IPS-20b (cell line): ENCODE measurements around the gene ACTR3.

Experiments
- H3K27ac ChIP-seq: one replicate; pipeline ENCODE4 v1.5.1; 2013; ENCODE audit warnings: low read length
- H3K27me3 ChIP-seq: 2 replicates; pipeline ENCODE4 v1.6.1; 2013; ENCODE audit warnings: mild to moderate bottlenecking, low read length, inconsistent platforms; ENCODE audit not compliant: insufficient read depth
- H3K36me3 ChIP-seq: 2 replicates; pipeline ENCODE4 v1.6.1; 2013; ENCODE audit warnings: low read depth, mild to moderate bottlenecking, inconsistent platforms, low read length, moderate library complexity; ENCODE audit not compliant: insufficient read depth
- H3K4me1 ChIP-seq: 2 replicates; pipeline ENCODE4 v1.6.1; 2013; ENCODE audit warnings: mild to moderate bottlenecking, control low read depth, inconsistent platforms, low read length, moderate library complexity; ENCODE audit not compliant: insufficient read depth
- H3K4me3 ChIP-seq: 2 replicates; pipeline ENCODE4 v1.5.1; 2013; ENCODE audit warnings: mild to moderate bottlenecking, low read length, inconsistent platforms
- H3K9ac ChIP-seq: 2 replicates; pipeline ENCODE4 v1.6.1; 2013; ENCODE audit warnings: low read depth, mild to moderate bottlenecking, inconsistent platforms, low read length, moderate library complexity
- H3K9me3 ChIP-seq: 2 replicates; pipeline ENCODE4 v1.6.1; 2013; ENCODE audit warnings: mild to moderate bottlenecking, low read depth, low read length, inconsistent platforms; ENCODE audit not compliant: insufficient read depth

ACTR3 gene

GRCh38 chr2:113854208-113854607 lies 35.7 kb upstream of the ACTR3 start:
- Histone ChIP-seq H3K27ac (no peak overlapping the region), H3K4me3 (no peak overlapping the region), H3K27me3 (no peaks in the 10 kb centered on the region)

GRCh38 chr2:113854970-113855740 lies 34.7 kb upstream of the ACTR3 start:
- Histone ChIP-seq H3K9ac (no peak overlapping the region), H3K9me3 (no peaks in the 10 kb centered on the region), H3K4me3 (no peak overlapping the region), H3K27me3 (no peaks in the 10 kb centered on the region), H3K36me3 (no peaks in the 10 kb centered on the region), H3K4me1 (no peaks in the 10 kb centered on the region), H3K27ac (no peak overlapping the region)

More at GRCh38 chr2:113854208-113854607, 35.7 kb upstream of the ACTR3 start:
- no peaks in the 10 kb centered on the region for H3K4me1 ChIP-seq
- H3K36me3 ChIP-seq: no peaks in the 10 kb centered on the region
- H3K9ac ChIP-seq: no peak overlapping the region
- H3K9me3 ChIP-seq: no peaks in the 10 kb centered on the region

GRCh38 chr2:113857464-113857863 lies 32.4 kb upstream of the ACTR3 start:
- no peaks in the 10 kb centered on the region for H3K4me1 ChIP-seq

GRCh38 chr2:113858764-113859163 lies 31.1 kb upstream of the ACTR3 start:
- Histone ChIP-seq H3K4me1 (no peaks in the 10 kb centered on the region), H3K4me3 (no peak overlapping the region), H3K9ac (no peak overlapping the region), H3K36me3 (no peaks in the 10 kb centered on the region), H3K27ac (no peak overlapping the region), H3K27me3 (peaks cover 8% of the 10 kb centered on the region; the same call in 1 of the 2 replicates), H3K9me3 (no peaks in the 10 kb centered on the region)

More at GRCh38 chr2:113857464-113857863, 32.4 kb upstream of the ACTR3 start:
- Histone ChIP-seq H3K36me3 (no peaks in the 10 kb centered on the region), H3K27me3 (no peaks in the 10 kb centered on the region), H3K9ac (no peak overlapping the region), H3K9me3 (no peaks in the 10 kb centered on the region), H3K27ac (no peak overlapping the region), H3K4me3 (no peak overlapping the region)

- Histone ChIP-seq H3K27ac (no peak overlapping the region), H3K4me1 (peaks cover 3% of the 10 kb centered on the region; the same call in 1 of the 2 replicates), H3K27me3 (peaks cover 26% of the 10 kb centered on the region; the same call in 1 of the 2 replicates), H3K9me3 (no peaks in the 10 kb centered on the region), H3K9ac (no peak overlapping the region), H3K4me3 (no peak overlapping the region), H3K36me3 (no peaks in the 10 kb centered on the region)
These were observed 28.1 kb upstream of the ACTR3 start for GRCh38 chr2:113861740-113862139.

- H3K4me1 ChIP-seq: peaks cover 3% of the 10 kb centered on the region; the same call in 1 of the 2 replicates
- no peak overlapping the region for H3K4me3 ChIP-seq
- H3K27ac ChIP-seq: no peak overlapping the region
- H3K27me3 ChIP-seq: peaks cover 35% of the 10 kb centered on the region; the same call in 1 of the 2 replicates
- H3K36me3 ChIP-seq: no peaks in the 10 kb centered on the region
- no peaks in the 10 kb centered on the region for H3K9me3 ChIP-seq
- H3K9ac ChIP-seq: no peak overlapping the region
These were observed 26.7 kb upstream of the ACTR3 start for GRCh38 chr2:113863144-113863543.

GRCh38 chr2:113867571-113867970 lies 22.3 kb upstream of the ACTR3 start:
- Histone ChIP-seq H3K4me1 (peaks cover 3% of the 10 kb centered on the region; the same call in 1 of the 2 replicates), H3K27ac (no peak overlapping the region)

GRCh38 chr2:113869253-113869652 lies 20.6 kb upstream of the ACTR3 start:
- Histone ChIP-seq H3K27ac (no peak overlapping the region), H3K4me3 (no peak overlapping the region), H3K9me3 (no peaks in the 10 kb centered on the region), H3K4me1 (peaks cover 3% of the 10 kb centered on the region; the same call in 1 of the 2 replicates), H3K36me3 (no peaks in the 10 kb centered on the region), H3K9ac (no peak overlapping the region), H3K27me3 (peaks cover 26% of the 10 kb centered on the region; the same call in 1 of the 2 replicates)

More at GRCh38 chr2:113867571-113867970, 22.3 kb upstream of the ACTR3 start:
- Histone ChIP-seq H3K9me3 (no peaks in the 10 kb centered on the region), H3K4me3 (no peak overlapping the region), H3K27me3 (peaks cover 35% of the 10 kb centered on the region; the same call in 1 of the 2 replicates), H3K36me3 (no peaks in the 10 kb centered on the region), H3K9ac (no peak overlapping the region)

GRCh38 chr2:113872201-113872600 lies 17.7 kb upstream of the ACTR3 start:
- Histone ChIP-seq H3K36me3 (no peaks in the 10 kb centered on the region), H3K9ac (no peak overlapping the region), H3K4me3 (no peak overlapping the region), H3K4me1 (peaks cover 3% of the 10 kb centered on the region; the same call in 1 of the 2 replicates), H3K9me3 (no peaks in the 10 kb centered on the region), H3K27me3 (peaks cover 9% of the 10 kb centered on the region; the same call in 1 of the 2 replicates), H3K27ac (no peak overlapping the region)

- no peaks in the 10 kb centered on the region; the same call in 1 of the 2 replicates for H3K27me3 ChIP-seq
These were observed 16.0 kb upstream of the ACTR3 start for GRCh38 chr2:113873867-113874266.

GRCh38 chr2:113875135-113875534 lies 14.8 kb upstream of the ACTR3 start:
- Histone ChIP-seq H3K9ac (no peak overlapping the region), H3K4me1 (peaks cover 3% of the 10 kb centered on the region; the same call in 1 of the 2 replicates), H3K9me3 (no peaks in the 10 kb centered on the region), H3K27me3 (no peaks in the 10 kb centered on the region), H3K4me3 (no peak overlapping the region), H3K36me3 (no peaks in the 10 kb centered on the region), H3K27ac (no peak overlapping the region)

More at GRCh38 chr2:113873867-113874266, 16.0 kb upstream of the ACTR3 start:
- peaks cover 3% of the 10 kb centered on the region; the same call in 1 of the 2 replicates for H3K4me1 ChIP-seq
- H3K4me3 ChIP-seq: no peak overlapping the region
- no peak overlapping the region for H3K9ac ChIP-seq
- H3K27ac ChIP-seq: no peak overlapping the region
- H3K36me3 ChIP-seq: no peaks in the 10 kb centered on the region
- H3K9me3 ChIP-seq: no peaks in the 10 kb centered on the region
